SU-DHL-6 (cell line): ENCODE measurements around the gene PAIP2B.

ENCODE experiments used
- H2AFZ ChIP-seq: fragments of 200-600 bp; sonication (generic); 2 replicates; pipeline ENCODE4 v1.6.1; 2014; ENCODE audit warnings: low read depth, mild to moderate bottlenecking, moderate library complexity, mixed read lengths, antibody characterized with exemption, low read length; ENCODE audit not compliant: severe bottlenecking
- H3F3A ChIP-seq: fragments of 200-600 bp; shearing (Covaris generic); 2 replicates; pipeline ENCODE4 v1.6.0; 2016; ENCODE audit warnings: antibody characterized with exemption, mild to moderate bottlenecking; ENCODE audit not compliant: insufficient read depth
- H3K27ac ChIP-seq: fragments of 200-600 bp; sonication (generic); 2 replicates; pipeline ENCODE4 v1.5.1; 2016; ENCODE audit warnings: low read depth, mild to moderate bottlenecking, low read length, moderate library complexity, mixed read lengths
- H3K27me3 ChIP-seq: fragments of 200-600 bp; sonication (generic), shearing (Covaris generic); 2 replicates; pipeline ENCODE4 v1.6.0; 2014; ENCODE audit warnings: mild to moderate bottlenecking, low read length
- H3K36me3 ChIP-seq: fragments of 200-600 bp; sonication (generic); 2 replicates; pipeline ENCODE4 v1.6.1; 2014; ENCODE audit warnings: mild to moderate bottlenecking, low read length, mixed read lengths
- H3K4me2 ChIP-seq: fragments of 300-600, 200-600 bp; shearing (Covaris generic), sonication (generic); 2 replicates; pipeline ENCODE4 v1.6.0; 2014; ENCODE audit warnings: low read length, low read depth, mild to moderate bottlenecking; ENCODE audit not compliant: poor library complexity, severe bottlenecking
- H3K4me3 ChIP-seq: fragments of 200-600 bp; sonication (generic); 2 replicates; pipeline ENCODE4 v1.5.1; 2014; ENCODE audit warnings: antibody characterized with exemption, low read length, mild to moderate bottlenecking, mixed read lengths; ENCODE audit not compliant: insufficient read depth, poor library complexity, severe bottlenecking
- H3K79me2 ChIP-seq: fragments of 200-600 bp; sonication (generic); 2 replicates; pipeline ENCODE4 v1.6.1; 2014; ENCODE audit warnings: mild to moderate bottlenecking, low read length, moderate library complexity; ENCODE audit not compliant: insufficient read depth
- H3K9ac ChIP-seq: fragments of 200-600 bp; sonication (generic); 2 replicates; pipeline ENCODE4 v1.7.0; 2014; ENCODE audit warnings: mild to moderate bottlenecking, low read length
- H3K9me2 ChIP-seq: fragments of 200-600 bp; sonication (generic); replicated peaks from 2 replicates; pipeline ENCODE4 v1.6.1; 2014; ENCODE audit warnings: low read length; ENCODE audit not compliant: insufficient read depth
- H3K9me3 ChIP-seq: fragments of 200-600 bp; sonication (generic); 2 replicates; pipeline ENCODE4 v1.6.1; 2014; ENCODE audit warnings: low read length, mixed read lengths; ENCODE audit not compliant: insufficient read depth
- H4K20me1 ChIP-seq: fragments of 200-600 bp; sonication (generic); 2 replicates; pipeline ENCODE4 v1.6.1; 2014; ENCODE audit warnings: low read depth, mild to moderate bottlenecking, antibody characterized with exemption, low read length, moderate library complexity, mixed read lengths
- CTCF ChIP-seq: fragments of 200-600 bp; sonication (generic); IDR thresholded peaks from one replicate; pipeline ENCODE4 v1.5.1; 2017; ENCODE audit warnings: antibody characterized with exemption, mild to moderate bottlenecking, low read length, moderate library complexity; ENCODE audit not compliant: insufficient read depth, poor library complexity, severe bottlenecking
- EZH2phosphoT487 ChIP-seq: fragments of 200-600 bp; sonication (generic), shearing (Covaris generic); conservative IDR thresholded peaks from 2 replicates; pipeline ENCODE4 v1.6.1; 2018; ENCODE audit warnings: mild to moderate bottlenecking, antibody characterized with exemption, low read length, moderate library complexity, mixed read lengths

The PAIP2B gene

GRCh38 chr2:71143782-71144181 lies 83.1 kb downstream of the PAIP2B start:
- no peak overlapping the region for H3K9ac ChIP-seq
- no peaks in the 10 kb centered on the region for H3K9me3 ChIP-seq
- H3F3A ChIP-seq: no peaks in the 10 kb centered on the region
- no peak for TF ChIP-seq CTCF
- TF ChIP-seq EZH2phosphoT487: no peak
- peaks cover 27% of the 10 kb centered on the region; the same call in 1 of the 2 replicates for H3K36me3 ChIP-seq
- H3K27me3 ChIP-seq: no peaks in the 10 kb centered on the region
- no peak overlapping the region for H3K27ac ChIP-seq
- no peaks in the 10 kb centered on the region for H3K79me2 ChIP-seq
- H4K20me1 ChIP-seq: no peaks in the 10 kb centered on the region
- no peaks in the 10 kb centered on the region for H3K9me2 ChIP-seq
- H3K4me2 ChIP-seq: no peak overlapping the region
- no peak overlapping the region for H3K4me3 ChIP-seq
- no peak overlapping the region for H2AFZ ChIP-seq

GRCh38 chr2:71136174-71136573 lies 90.7 kb downstream of the PAIP2B start:
- peaks cover 19% of the 10 kb centered on the region for H3K79me2 ChIP-seq
- H4K20me1 ChIP-seq: no peaks in the 10 kb centered on the region
- no peak overlapping the region for H3K4me3 ChIP-seq
- H3K27ac ChIP-seq: no peak overlapping the region
- no peak overlapping the region for H3K4me2 ChIP-seq
- no peaks in the 10 kb centered on the region for H3K27me3 ChIP-seq
- H2AFZ ChIP-seq: no peak overlapping the region
- no peaks in the 10 kb centered on the region for H3K9me2 ChIP-seq
- H3K9me3 ChIP-seq: no peaks in the 10 kb centered on the region
- peaks cover 32% of the 10 kb centered on the region for H3K36me3 ChIP-seq
- H3F3A ChIP-seq: no peaks in the 10 kb centered on the region
- TF ChIP-seq CTCF: no peak
- TF ChIP-seq EZH2phosphoT487: no peak
- no peak overlapping the region for H3K9ac ChIP-seq

GRCh38 chr2:71133603-71134002 lies 93.3 kb downstream of the PAIP2B start:
- peaks cover 30% of the 10 kb centered on the region for H3K36me3 ChIP-seq

More at GRCh38 chr2:71133603-71134002, 93.3 kb downstream of the PAIP2B start:
- no peaks in the 10 kb centered on the region for H3K9me3 ChIP-seq
- H3K79me2 ChIP-seq: peaks cover 39% of the 10 kb centered on the region
- H2AFZ ChIP-seq: no peak overlapping the region
- no peak overlapping the region for H3K4me3 ChIP-seq
- no peak overlapping the region for H3K4me2 ChIP-seq
- H3K9me2 ChIP-seq: no peaks in the 10 kb centered on the region
- H3K9ac ChIP-seq: no peak overlapping the region
- H4K20me1 ChIP-seq: no peaks in the 10 kb centered on the region
- no peak for TF ChIP-seq EZH2phosphoT487
- TF ChIP-seq CTCF: no peak
- H3K27ac ChIP-seq: no peak overlapping the region
- no peaks in the 10 kb centered on the region for H3K27me3 ChIP-seq
- H3F3A ChIP-seq: no peaks in the 10 kb centered on the region
